ENCODE data around the gene SLC9A2.

GRCh38 chr2:102755284-102755683 lies 135.9 kb downstream of the SLC9A2 start:
- TF ChIP-seq CTCF (IDR thresholded peaks at IDR 0.05): no peak
- TF ChIP-seq POLR2A (IDR thresholded peaks at IDR 0.05; ENCODE audit: low read depth): no peak
